Ascending aorta (tissue), 2 donors: Measurements from ENCODE around the gene NKAIN2. TPM values are rescaled to one million over a fixed set of nuclear protein-coding genes. Genes with fewer than 3 reads are reported as not detected.

Source experiments
- DNase-seq, 2 donors: peaks; one replicate each; pipeline ENCODE4 v3.0.0-alpha.2; 2019; ENCODE audit warnings: low spot score in 2 of 2
- H3K27ac ChIP-seq, 2 donors: fragments of 200-600 bp; sonication (generic); one replicate each; pipeline ENCODE4 v1.5.1; 2016 to 2017; ENCODE audit warnings: mild to moderate bottlenecking in 1 of 2
- H3K27me3 ChIP-seq: fragments of 200-600 bp; sonication (generic); one replicate; pipeline ENCODE4 v1.5.1; 2017
- H3K36me3 ChIP-seq, 2 donors: fragments of 200-600 bp; sonication (generic); one replicate each; pipeline ENCODE4 v1.5.1; 2016
- H3K4me1 ChIP-seq, 2 donors: fragments of 200-600 bp; sonication (generic); one replicate each; pipeline ENCODE4 v1.5.1; 2016 to 2017; ENCODE audit warnings: mild to moderate bottlenecking in 1 of 2
- H3K4me3 ChIP-seq, 2 donors: fragments of 200-600 bp; sonication (generic); one replicate each; pipeline ENCODE4 v1.5.1; 2016 to 2017; ENCODE audit warnings: mild to moderate bottlenecking in 1 of 2
- H3K9me3 ChIP-seq, 2 donors: fragments of 200-600 bp; sonication (generic); one replicate each; pipeline ENCODE4 v1.5.1; 2016
- CTCF ChIP-seq, 3 experiments: fragments of 200-600 bp in 2 of 3; fragments of 450-650 bp in 1 of 3; sonication (generic) in 2 of 3; IDR thresholded peaks; one replicate each; pipeline ENCODE4 v1.5.1; 2016 to 2019; ENCODE audit warnings: antibody characterized with exemption in 3 of 3, mild to moderate bottlenecking in 1 of 3, moderate library complexity in 1 of 3
- intact Hi-C: fragments of 100-400 bp; cut with DNase I; formaldehyde crosslinking; loops from one replicate; pipeline ENCODE4 v1.15.1; 2023
- total RNA-seq: library from RNA; depleted of rRNA; stranded (reverse); fragments of >200 nt; gene quantifications from one replicate; pipeline ENCODE4 v1.1.0, GENCODE V29; 2016

Gene NKAIN2
- total RNA-seq, 1 donor from 2014 or later = 0.11 TPM

DNA sequence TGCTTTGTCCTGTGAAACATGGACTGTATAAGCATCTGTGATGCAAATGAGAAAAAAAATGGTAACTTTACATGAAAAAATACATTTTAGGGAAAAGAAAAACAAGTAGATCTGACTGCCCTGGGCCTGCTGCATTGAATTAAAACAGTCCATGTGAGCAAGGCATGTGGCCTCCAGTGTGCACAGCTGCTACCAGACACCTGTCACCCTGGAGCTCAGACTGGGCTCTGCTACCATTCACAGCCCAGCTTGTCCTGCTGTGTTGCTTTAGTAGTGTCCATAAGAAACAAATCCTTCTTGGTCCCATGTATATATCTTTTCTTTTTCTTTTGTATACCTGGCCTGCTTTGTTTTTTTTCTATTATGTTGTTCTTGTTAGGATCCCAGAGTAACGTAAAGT is 315.9 kb downstream of the NKAIN2 start:
- TF ChIP-seq CTCF (IDR thresholded peaks at IDR 0.05) = no peak
- Histone ChIP-seq H3K9me3 (no peaks in the 10 kb centered on the region), H3K36me3 (no peaks in the 10 kb centered on the region), H3K4me1 (no peaks in the 10 kb centered on the region), H3K27me3 (no peaks in the 10 kb centered on the region), H3K4me3 (no peak overlapping the region), H3K27ac (no peak overlapping the region)
- no peak for DNase-seq
- intact Hi-C loops = no loop called here

DNA sequence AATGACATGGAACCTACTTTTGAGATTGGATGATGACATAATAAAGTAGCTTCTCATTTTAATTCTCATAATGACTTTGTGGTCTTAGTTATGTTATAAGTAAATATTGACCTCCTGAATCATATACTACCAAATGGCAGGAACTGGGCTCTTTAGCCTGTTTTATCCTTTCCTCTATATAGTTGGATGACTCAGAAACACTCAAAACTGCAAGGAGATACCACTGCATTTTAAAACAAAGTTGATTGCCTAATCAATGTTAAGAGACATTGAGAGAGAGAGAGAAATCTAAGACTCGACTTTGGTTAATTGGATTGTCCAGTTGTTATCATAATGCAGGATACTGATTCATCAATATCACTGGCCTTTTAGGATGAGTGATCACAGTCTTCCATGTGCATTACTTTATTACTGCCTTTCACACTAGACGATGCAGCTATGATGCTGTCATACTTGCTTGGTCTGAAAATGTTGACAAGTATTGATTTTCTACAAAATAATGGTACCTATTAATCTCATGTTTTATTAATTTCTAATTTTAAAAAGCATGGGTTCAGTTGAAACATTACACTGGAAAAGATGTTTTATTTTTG is 320.0 kb downstream of the NKAIN2 start:
- DNase-seq = no peak
- Histone ChIP-seq H3K36me3 (no peaks in the 10 kb centered on the region), H3K4me3 (no peak overlapping the region), H3K27me3 (no peaks in the 10 kb centered on the region), H3K9me3 (no peaks in the 10 kb centered on the region), H3K4me1 (no peaks in the 10 kb centered on the region), H3K27ac (no peak overlapping the region)
- intact Hi-C loops = no loop called here
- TF ChIP-seq CTCF (IDR thresholded peaks at IDR 0.05) = no peak

DNA sequence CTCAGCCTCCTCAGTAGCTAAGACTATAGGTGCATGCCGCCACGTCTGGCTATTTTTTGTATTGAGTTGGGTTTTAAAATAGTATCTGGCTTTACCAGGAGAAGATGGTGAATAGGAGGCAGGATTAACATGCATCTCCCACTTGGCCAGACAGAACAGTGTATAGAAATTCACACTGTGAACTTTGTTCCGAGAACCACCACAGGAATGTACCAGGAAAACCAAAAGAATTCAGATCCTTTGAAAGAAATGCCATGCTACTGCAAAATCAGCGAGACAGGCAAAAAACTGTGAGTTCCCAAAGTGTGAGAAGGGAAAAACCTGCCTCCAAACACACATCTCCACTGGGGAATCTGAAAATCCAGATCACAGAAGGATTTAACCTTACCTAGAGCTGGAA is 327.6 kb downstream of the NKAIN2 start:
- Histone ChIP-seq H3K4me3 (no peak overlapping the region), H3K9me3 (peaks cover 0 to 4% of the 10 kb centered on the region in 2 donors), H3K27me3 (no peaks in the 10 kb centered on the region), H3K36me3 (no peaks in the 10 kb centered on the region), H3K4me1 (no peaks in the 10 kb centered on the region), H3K27ac (no peak overlapping the region)
- intact Hi-C loops = no loop called here
- TF ChIP-seq CTCF (IDR thresholded peaks at IDR 0.05) = no peak
- DNase-seq = no peak

DNA sequence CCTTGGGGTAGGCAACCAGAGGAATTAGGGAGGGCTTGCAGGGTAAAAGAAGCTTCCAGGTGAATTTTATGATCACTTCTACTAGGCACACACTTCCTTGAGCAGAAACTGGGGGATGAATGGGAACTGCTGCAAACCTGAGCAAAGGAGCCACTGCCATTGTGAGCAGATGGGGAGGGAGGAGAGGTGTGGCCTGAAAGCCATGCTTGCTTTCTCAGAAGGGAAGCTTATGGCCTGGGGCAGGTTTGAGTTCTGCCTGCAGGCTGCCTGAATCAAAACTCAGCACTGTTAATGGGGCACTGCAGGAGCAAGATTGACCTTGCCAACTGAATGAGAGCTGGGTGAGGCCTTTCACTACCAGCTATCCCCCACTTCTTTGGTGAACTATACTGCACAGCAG is 328.1 kb downstream of the NKAIN2 start:
- intact Hi-C loops = no loop called here
- Histone ChIP-seq H3K4me3 (no peak overlapping the region), H3K27me3 (no peaks in the 10 kb centered on the region), H3K4me1 (no peaks in the 10 kb centered on the region), H3K27ac (no peak overlapping the region), H3K36me3 (no peaks in the 10 kb centered on the region), H3K9me3 (peaks cover 0 to 4% of the 10 kb centered on the region in 2 donors)
- DNase-seq = no peak
- TF ChIP-seq CTCF (IDR thresholded peaks at IDR 0.05) = no peak

- no peaks in the 10 kb centered on the region for H3K27me3 ChIP-seq
- no peak overlapping the region for H3K4me3 ChIP-seq
- no peak for TF ChIP-seq CTCF (IDR thresholded peaks at IDR 0.05)
- no peak overlapping the region for H3K27ac ChIP-seq
- H3K4me1 ChIP-seq = no peaks in the 10 kb centered on the region
- DNase-seq = no peak
- intact Hi-C loops = no loop called here
- H3K9me3 ChIP-seq = peaks cover 0 to 4% of the 10 kb centered on the region in 2 donors
- no peaks in the 10 kb centered on the region for H3K36me3 ChIP-seq
Measured at GRCh38 chr6:124132256-124132655, 328.6 kb downstream of the NKAIN2 start.

- no peak for DNase-seq
- Histone ChIP-seq H3K4me1 (no peaks in the 10 kb centered on the region), H3K27me3 (no peaks in the 10 kb centered on the region), H3K27ac (no peak overlapping the region), H3K36me3 (no peaks in the 10 kb centered on the region), H3K4me3 (no peak overlapping the region), H3K9me3 (no peaks in the 10 kb centered on the region)
- intact Hi-C loops = no loop called here
- no peak for TF ChIP-seq CTCF (IDR thresholded peaks at IDR 0.05)
Measured at GRCh38 chr6:124142852-124143251, 339.2 kb downstream of the NKAIN2 start.
